ENCODE results near the gene SLC11A1. TPM values are rescaled to one million over a fixed set of nuclear protein-coding genes. Genes with fewer than 3 reads are reported as not detected.

SLC11A1 gene
- total and polyA plus RNA-seq, 2 of the 4 experiments (the other 2 are of a cell fraction), result under 0.01 to 0.07 TPM

GRCh38 chr2:218354850-218355443, 27.1 kb upstream of the SLC11A1 start:
- Histone ChIP-seq H3K14ac (replicated peaks; ENCODE audit: low read depth, low read length) (no peak overlapping the region), H3K36me3 (ENCODE audit: control insufficient read depth, insufficient read depth, low read length) (no peaks in the 10 kb centered on the region), H3K56ac (ENCODE audit: extremely low read depth, insufficient read depth, low read length) (no peak overlapping the region), H3K79me1 (ENCODE audit: low read depth in 1 of 2, low read length in 2 of 2) (no peaks in the 10 kb centered on the region), H3K9me1 (ENCODE audit: insufficient read depth, low read length) (no peaks in the 10 kb centered on the region), H2AFZ (replicated peaks; ENCODE audit: low read length, poor library complexity) (no peak overlapping the region), H4K5ac (ENCODE audit: low read depth, low read length) (no peak overlapping the region), H4K91ac (ENCODE audit: insufficient read depth, low read depth, low read length) (no peak overlapping the region), H3K9me3 (ENCODE audit: control insufficient read depth, insufficient read depth, low read length) (peaks cover 8% of the 10 kb centered on the region), H4K20me1 (ENCODE audit: insufficient read depth, low read length) (no peaks in the 10 kb centered on the region), H3K27me3 (ENCODE audit: control insufficient read depth, insufficient read depth, low read length) (0 out of 2 replicates have a peak, but pooled peaks cover 2% of the 10 kb centered on the region), H3K4ac (ENCODE audit: low read depth, low read length) (no peak overlapping the region), H4K8ac (ENCODE audit: low read depth in 2 of 2, low read length in 2 of 2) (no peak overlapping the region), H3K23ac (ENCODE audit: low read depth, low read length) (no peak overlapping the region), H2BK120ac (ENCODE audit: low read depth, low read length) (no peak overlapping the region), H2BK15ac (ENCODE audit: low read depth, low read length) (no peak overlapping the region), H3K4me2 (ENCODE audit: low read depth, low read length) (no peak overlapping the region), H2AK9ac (replicated peaks; ENCODE audit: low read depth, low read length, poor library complexity) (no peak overlapping the region), H3K9ac (ENCODE audit: low read depth, low read length) (no peak overlapping the region), H3K4me3 (ENCODE audit: insufficient read depth, low read depth, low read length) (no peak overlapping the region), H3K4me1 (ENCODE audit: control insufficient read depth, insufficient read depth, low read length) (peaks cover 2% of the 10 kb centered on the region; the same call in 1 of the 2 replicates), H2BK5ac (ENCODE audit: low read depth, low read length, poor library complexity, severe bottlenecking) (no peak overlapping the region), H2AK5ac (ENCODE audit: low read depth, low read length) (no peak overlapping the region; the same call in 1 of the 2 replicates), H3K18ac (ENCODE audit: low read depth, low read length) (no peak overlapping the region), H2BK20ac (ENCODE audit: low read depth, low read length) (no peak overlapping the region), H3K27ac (ENCODE audit: insufficient read depth, low read length) (no peak overlapping the region)
- 92% methylated on average over 4 of the region's 20 CpGs; no CpG with 5 or more reads in 1 of the 2 experiments for WGBS, 2 experiments (ENCODE audit: extremely low coverage in 2 of 2, insufficient read length in 1 of 2)
- intact Hi-C loops (cut with micrococcal nuclease), result no loop called here
- dilution Hi-C loops (cut with HindIII; ENCODE audit: low sequenced_read_pairs, unreplicated experiment), result no loop called here
- in situ Hi-C loops (cut with MboI; ENCODE audit: low sequenced_read_pairs), result loop anchor here (5.0 kb wide), 1 partner anchor 43 kb away; no protein-coding TSS in a partner anchor
- CTCF ChIA-PET, result no interaction called here
- no TSS peak for BruUV-seq (replicated peaks)
- TF ChIP-seq SMC3 (IDR thresholded peaks at IDR 0.05; ENCODE audit: low read depth, low read length) (no peak), MAFK (IDR thresholded peaks at IDR 0.05; ENCODE audit: low read depth, low read length) (no peak), MAZ (IDR thresholded peaks at IDR 0.05; ENCODE audit: borderline replicate concordance, low read depth, low read length) (no peak), ELK1 (IDR thresholded peaks at IDR 0.05; ENCODE audit: borderline replicate concordance, low read depth, low read length) (no peak), CTCF (conservative IDR thresholded peaks at IDR 0.05; ENCODE audit: low read depth, low read length) (no peak), RCOR1 (IDR thresholded peaks at IDR 0.05; ENCODE audit: insufficient replicate concordance, low read length) (no peak), BHLHE40 (IDR thresholded peaks at IDR 0.05; ENCODE audit: low read depth, low read length) (no peak), FOS (IDR thresholded peaks at IDR 0.05; ENCODE audit: low read depth, low read length) (no peak), MXI1 (IDR thresholded peaks at IDR 0.05; ENCODE audit: borderline replicate concordance, low read depth, low read length) (no peak), CHD1 (IDR thresholded peaks at IDR 0.05; ENCODE audit: low read depth, low read length) (no peak), RAD21 (IDR thresholded peaks at IDR 0.05; ENCODE audit: low read length) (no peak), NFE2L2 (IDR thresholded peaks at IDR 0.05; ENCODE audit: low read depth, low read length) (no peak)
- TF ChIP-seq, protein P1, sequence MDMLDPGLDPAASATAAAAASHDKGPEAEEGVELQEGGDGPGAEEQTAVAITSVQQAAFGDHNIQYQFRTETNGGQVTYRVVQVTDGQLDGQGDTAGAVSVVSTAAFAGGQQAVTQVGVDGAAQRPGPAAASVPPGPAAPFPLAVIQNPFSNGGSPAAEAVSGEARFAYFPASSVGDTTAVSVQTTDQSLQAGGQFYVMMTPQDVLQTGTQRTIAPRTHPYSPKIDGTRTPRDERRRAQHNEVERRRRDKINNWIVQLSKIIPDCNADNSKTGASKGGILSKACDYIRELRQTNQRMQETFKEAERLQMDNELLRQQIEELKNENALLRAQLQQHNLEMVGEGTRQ (IDR thresholded peaks at IDR 0.05; ENCODE audit: low read depth, low read length), result no peak
- ATAC-seq (ENCODE audit: low read depth) (no peak), DNase-seq (no peak)
- POLR2A ChIA-PET (ENCODE audit: unreplicated experiment), result no interaction called here
